RWPE1 (cell line): ENCODE measurements around the gene AGBL1.

Experiments used
- CTCF ChIA-PET: fragments of 350-600 bp; sonication (Branson Sonifier 250); formaldehyde crosslinking; extraction: SDS; loops from one replicate; lab custom pipeline; 2021; lab: Yijun Ruan, JAX
- POLR2A ChIA-PET: fragments of 400-600 bp; formaldehyde crosslinking; extraction: SDS; loops from one replicate; lab custom pipeline; 2020; ENCODE audit warnings: antibody characterized with exemption; ENCODE audit not compliant: low non-redundant PET; lab: Yijun Ruan, JAX
- DNase-seq: peaks from one replicate; pipeline ENCODE4 v3.0.0; 2012; ENCODE audit warnings: low spot score
- H3K27ac ChIP-seq: fragments of 450-650 bp; 2 replicates; pipeline ENCODE4 v1.5.1; 2017
- CTCF ChIP-seq: fragments of 450-650 bp; conservative IDR thresholded peaks from 2 replicates; pipeline ENCODE4 v1.5.1; 2017; ENCODE audit warnings: low read depth, mild to moderate bottlenecking

The AGBL1 gene

DNA sequence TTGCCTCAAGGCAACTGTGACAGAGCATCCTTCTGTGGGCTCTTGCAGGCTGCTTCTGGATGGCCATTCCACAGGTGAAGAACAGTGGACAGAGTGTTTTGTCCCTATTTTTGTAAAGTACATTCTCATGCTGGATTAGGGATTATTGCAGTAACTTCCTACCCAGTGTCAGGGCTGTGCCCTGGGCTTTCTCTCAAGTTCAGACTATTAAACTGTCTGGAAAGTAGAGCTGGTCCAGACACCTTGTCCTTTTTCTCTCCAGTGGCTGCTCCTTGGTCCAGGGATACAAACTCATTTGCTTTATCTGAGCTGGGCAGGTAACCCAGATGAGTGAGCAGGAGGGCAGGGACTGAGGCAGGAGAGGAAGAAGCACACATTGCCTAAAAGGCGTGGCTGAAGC lies 37.4 kb upstream of the AGBL1 start:
- DNase-seq: no peak
- ChIA-PET CTCF (no interaction called here), POLR2A (no interaction called here)
- no peak overlapping the region for H3K27ac ChIP-seq
- no peak for TF ChIP-seq CTCF

DNA sequence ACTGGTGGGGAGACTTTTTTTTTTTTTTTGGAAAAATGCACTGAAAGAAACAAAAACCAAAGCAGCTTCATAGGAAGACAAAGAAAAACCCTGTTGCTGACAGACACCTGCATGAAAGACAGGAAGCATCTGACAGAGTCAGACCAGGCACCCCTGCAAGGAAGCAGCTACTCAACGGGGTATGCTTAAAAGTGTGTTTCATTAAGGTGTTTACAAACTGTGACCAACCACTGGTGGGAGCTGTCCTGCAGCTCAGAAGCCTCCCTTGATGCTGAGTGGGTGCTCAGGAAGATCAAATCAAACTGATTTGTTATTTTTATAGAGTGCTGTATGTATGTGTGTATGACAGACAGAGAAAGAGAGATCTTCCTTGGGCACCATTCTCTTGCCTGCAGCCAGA lies 34.7 kb upstream of the AGBL1 start:
- no peak overlapping the region for H3K27ac ChIP-seq
- POLR2A ChIA-PET: no interaction called here
- no peak for DNase-seq
- CTCF ChIA-PET: interaction anchor here (0.6 kb wide), 1 partner anchor 1013 kb away, joined by 3 read pairs; no protein-coding TSS in a partner anchor
- no peak for TF ChIP-seq CTCF

GRCh38 chr15:86054338-86054737 lies 25.3 kb upstream of the AGBL1 start:
- no peak for TF ChIP-seq CTCF
- no peak for DNase-seq
- ChIA-PET POLR2A (no interaction called here), CTCF (no interaction called here)
- no peak overlapping the region for H3K27ac ChIP-seq

DNA sequence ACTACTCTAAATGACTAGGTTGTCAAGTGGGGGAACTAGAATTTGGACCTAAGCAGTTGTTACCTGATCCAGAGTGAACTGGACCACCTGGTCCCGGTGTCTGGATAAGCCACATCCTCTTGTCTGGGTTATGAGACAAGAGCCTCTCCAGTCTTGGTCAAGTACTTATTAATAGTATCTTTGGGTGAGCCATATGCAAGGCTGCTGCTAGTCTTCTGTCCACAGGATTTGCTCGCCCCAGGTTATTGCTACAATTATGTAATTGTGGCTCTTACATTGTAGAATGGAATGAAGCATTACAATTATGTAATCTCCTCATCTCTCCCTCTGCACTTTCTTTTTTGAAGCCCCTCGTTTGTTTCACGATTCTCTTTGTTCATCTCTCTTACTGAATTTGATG lies 24.0 kb upstream of the AGBL1 start:
- ChIA-PET POLR2A (no interaction called here), CTCF (no interaction called here)
- H3K27ac ChIP-seq: no peak overlapping the region
- no peak for DNase-seq
- TF ChIP-seq CTCF: no peak

DNA sequence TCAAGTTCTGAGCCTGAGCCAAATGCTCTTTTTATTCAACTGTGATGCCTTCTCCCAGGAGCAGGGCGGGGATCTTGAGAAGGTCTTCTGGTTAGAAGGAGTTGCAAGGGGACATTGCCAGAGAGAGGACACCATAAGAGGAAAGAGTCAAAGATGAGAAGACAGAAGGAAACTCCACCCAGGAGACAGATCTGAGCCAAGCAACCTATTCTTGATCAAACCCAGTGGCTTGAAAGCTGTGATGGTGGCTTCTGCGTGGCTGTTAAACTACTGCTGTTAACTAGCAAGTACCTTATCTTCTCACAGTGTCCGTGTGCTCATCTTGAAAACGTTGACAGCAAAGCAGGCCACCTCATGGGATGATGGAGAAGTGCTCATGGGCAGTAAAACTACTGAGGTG lies 19.8 kb upstream of the AGBL1 start:
- CTCF ChIA-PET: interaction anchor here (0.5 to 0.6 kb wide), 2 partner anchors 133 to 508 kb away, joined by 3 to 5 read pairs; no protein-coding TSS in a partner anchor
- POLR2A ChIA-PET: no interaction called here

GRCh38 chr15:86060674-86061073 lies 19.0 kb upstream of the AGBL1 start:
- no peak overlapping the region for H3K27ac ChIP-seq
- no peak for DNase-seq
- ChIA-PET POLR2A (no interaction called here), CTCF (no interaction called here)
- TF ChIP-seq CTCF: no peak

More for the DNA sequence above, 19.8 kb upstream of the AGBL1 start:
- DNase-seq: no peak
- no peak overlapping the region for H3K27ac ChIP-seq
- TF ChIP-seq CTCF: no peak

- no peak for DNase-seq
- TF ChIP-seq CTCF: no peak
- H3K27ac ChIP-seq: no peak overlapping the region
- POLR2A ChIA-PET: no interaction called here
- CTCF ChIA-PET: no interaction called here
Observed at GRCh38 chr15:86061581-86061980, 18.1 kb upstream of the AGBL1 start.
